ENCODE data around the gene DMRTC1.
"Not testable (repeated sequence)": the region's sequence is repeated elsewhere in the genome, so short reads cannot be mapped to it uniquely, and the experiment has no call there.

Gene DMRTC1, protein sequence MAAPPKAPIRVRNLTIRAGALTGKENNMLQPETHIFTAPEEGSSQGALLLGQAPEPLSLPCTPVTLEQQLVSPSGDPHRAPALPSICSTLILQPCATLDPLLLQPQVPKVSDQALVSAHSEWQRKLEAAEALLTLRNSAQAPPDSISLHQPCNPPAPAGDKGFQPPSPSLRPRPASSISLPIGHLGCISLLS

DNA sequence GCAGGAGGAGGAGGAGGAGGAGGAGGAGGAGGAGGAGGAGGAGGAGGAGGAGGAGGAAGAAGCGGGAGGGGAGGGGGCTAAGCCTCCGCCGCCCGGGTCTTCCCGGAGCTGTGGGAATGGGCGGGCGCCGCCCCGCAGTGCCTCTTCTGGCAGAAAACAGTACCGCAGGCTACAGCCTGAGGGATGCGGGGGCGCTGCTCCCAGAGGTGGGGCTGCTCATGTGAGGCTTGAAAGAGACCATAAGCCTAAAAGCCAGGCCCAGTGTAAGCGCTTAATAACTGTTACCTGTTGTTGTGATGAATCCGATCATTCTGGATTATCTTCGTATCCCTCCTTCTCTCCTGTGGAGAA, at the start of gene DMRTC1:
TSS of gene DMRTC1 (minus strand) at position 19 of the 351 bp plus-strand sequence. CDS start 68,143 bp downstream, outside the sequence.
- not testable (repeated sequence) for DNase-seq (ENCODE audit: insufficient read length, low spot score); FAIRE-seq

DNA sequence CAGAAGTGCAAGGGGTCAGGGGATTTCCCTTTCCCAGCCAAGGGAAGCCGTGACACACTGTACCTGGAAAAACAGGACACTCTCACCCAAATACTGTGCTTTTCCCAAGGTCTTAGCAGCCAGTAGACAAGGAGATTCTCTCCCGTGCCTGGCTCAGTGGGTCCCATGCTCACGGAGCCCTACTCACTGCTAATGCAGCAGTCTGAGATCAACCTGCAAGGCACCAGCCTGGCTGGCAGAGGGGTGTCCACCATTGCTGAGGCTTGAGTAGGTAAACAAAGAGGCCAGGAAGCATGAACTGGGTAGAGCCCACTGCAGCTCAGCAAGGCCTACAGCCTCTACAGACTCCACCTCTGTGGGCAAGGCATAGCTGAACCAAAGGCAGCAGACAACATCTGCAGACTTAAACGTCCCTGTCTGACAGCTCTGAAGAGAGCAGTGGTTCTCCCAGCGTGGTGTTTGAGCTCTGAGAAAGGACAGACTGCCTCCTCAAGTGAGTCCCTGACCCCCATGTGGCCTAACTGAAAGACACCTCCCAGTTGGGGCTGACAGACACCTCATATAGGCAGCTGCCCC, 37.3 kb upstream of the DMRTC1 start:
- not testable (repeated sequence) for FAIRE-seq; DNase-seq (ENCODE audit: insufficient read length, low spot score)

DNA sequence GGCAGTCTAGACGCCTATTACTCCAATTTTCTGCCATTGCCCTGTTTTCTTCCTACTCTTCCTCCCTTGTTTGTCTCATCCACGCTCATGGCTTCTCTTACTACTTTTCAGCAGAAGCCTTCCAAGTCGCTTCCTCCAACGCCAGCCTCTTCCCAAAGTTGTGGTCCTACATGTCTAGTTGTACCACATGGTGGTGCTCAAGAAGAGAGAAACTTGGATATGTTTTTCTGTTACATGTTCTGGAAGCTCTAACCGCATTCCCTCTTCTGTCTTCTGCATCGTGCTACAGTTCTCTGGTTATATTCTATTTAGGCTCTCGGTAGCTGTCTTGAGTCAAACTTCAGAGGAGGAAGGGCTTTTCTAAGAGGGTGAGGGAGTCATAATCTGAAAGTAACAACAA, 31.2 kb upstream of the DMRTC1 start:
- FAIRE-seq; DNase-seq (ENCODE audit: insufficient read length, low spot score): not testable (repeated sequence)

DNA sequence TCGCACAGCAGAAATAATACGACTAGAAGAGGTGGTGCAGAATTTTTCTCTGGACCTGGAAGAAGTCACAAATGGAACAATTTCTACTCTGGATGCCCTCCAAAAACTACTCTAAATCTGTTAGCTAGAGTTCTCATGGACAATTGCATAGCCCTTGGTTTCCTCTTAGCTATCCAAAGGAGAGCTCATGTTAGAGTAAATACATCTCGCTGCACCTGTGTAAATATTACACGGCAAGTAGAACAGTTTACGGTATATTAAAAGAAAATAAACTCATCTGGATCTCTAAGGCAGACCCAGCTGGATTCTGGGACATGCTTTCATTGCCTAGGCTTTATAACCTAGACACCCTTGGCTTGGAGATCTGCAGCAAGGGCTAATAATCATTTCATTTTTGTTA, 28.2 kb upstream of the DMRTC1 start:
- FAIRE-seq; DNase-seq (ENCODE audit: insufficient read length, low spot score): not testable (repeated sequence)

DNA sequence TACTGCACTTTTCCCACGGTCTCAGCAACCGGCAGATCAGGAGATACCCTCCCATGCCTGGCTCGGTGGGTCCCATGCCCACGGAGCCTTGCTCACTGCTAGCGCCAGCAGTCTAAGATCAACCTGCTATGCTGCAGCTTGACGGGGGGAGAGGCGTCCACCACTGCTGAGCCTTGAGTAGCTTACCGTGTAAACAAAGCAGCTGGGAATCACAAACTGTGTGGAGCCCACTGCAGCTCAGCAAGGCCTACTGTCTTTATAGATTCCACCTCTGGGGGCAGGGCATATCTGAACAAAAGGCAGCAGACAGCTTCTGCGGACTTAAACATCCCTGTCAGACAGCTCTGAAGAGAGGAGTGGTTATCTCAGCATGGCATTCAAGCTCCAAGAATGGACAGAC, 16.3 kb upstream of the DMRTC1 start:
- DNase-seq (ENCODE audit: insufficient read length, low spot score); FAIRE-seq: not testable (repeated sequence)

DNA sequence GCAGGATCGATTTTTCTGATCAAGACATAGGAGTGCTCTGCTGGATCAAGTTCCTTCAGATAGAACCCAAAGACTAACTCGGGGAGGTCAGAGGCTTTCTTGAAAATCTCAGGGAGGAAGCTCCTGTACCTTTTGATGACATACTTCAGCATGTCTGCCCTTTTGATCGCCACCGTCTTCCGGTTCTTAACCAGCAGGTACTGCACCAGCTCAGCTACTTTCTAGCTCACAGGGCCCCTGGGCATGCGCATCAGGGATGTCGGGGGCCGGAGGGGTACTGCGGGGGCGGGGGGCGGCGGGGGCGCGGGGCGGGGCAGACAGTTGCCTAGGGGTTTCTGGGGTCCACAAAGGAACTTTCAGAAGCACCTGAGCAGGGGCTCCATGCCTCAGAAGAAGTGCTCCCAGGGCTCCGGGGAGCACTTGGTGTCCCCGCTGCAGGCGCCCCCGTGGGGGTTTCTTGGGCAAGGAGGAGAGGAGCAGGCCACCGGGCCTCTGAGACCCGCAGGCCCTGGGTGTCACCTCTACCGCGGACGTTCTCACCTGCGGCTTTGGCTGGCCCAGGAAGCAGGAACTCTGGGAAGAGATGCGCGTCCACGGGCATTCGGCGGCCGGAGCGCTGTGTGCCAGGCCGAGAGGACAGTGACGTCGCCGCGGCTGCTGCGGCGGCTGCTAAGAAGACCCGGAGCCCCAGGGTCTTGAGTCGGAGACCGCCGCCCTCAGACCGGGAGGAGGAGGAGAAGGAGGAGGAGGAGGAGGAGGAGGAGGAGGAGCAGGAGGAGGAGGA, 410 bp downstream of the DMRTC1 start:
- DNase-seq (ENCODE audit: insufficient read length, low spot score); FAIRE-seq: not testable (repeated sequence)

DNA sequence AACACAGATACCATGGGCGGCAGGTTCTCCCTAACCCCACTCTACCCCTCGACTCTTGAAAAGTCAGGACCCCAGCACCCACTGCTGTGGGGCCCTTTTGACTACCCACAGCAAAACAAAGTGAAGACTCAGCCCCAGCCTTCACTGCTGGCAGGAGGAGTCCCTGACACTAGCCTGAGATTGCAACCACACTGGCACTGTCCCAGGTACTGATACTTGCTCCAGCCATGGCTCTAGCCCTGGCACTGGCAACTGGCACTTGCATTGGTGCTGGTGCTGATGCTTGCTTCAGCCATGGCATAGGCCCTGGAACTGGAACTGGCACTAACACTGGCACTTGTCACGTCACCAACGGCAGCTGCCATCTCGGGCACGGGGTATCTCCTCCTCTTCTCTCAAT, 1.4 kb downstream of the DMRTC1 start:
- not testable (repeated sequence) for DNase-seq (ENCODE audit: insufficient read length, low spot score); FAIRE-seq

DNA sequence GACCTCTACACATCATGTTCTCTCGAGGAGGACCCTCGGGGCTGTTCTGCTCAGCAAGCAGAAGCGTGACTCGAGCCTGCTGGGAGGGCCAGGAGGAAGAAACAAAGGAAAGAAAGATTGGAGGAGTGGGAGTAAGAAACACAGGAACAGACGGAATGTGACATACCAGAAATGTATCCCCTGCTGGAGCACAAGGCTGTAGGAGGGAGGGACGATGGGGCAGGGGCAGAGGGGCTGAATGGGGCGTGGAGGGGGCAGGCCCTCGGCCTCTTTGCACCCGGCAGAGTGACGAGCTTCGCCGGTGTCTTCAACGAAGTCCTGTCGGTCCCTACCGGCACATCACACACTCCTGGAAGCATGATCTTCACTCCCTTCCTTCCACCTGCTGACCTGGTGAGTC, 5.7 kb downstream of the DMRTC1 start, which contains the start of gene FAM236A:
TSS of gene FAM236A (plus strand) at position 301 of the 400 bp plus-strand sequence. CDS start at position 358, 57 bp downstream.
- DNase-seq (ENCODE audit: insufficient read length, low spot score); FAIRE-seq: not testable (repeated sequence)

DNA sequence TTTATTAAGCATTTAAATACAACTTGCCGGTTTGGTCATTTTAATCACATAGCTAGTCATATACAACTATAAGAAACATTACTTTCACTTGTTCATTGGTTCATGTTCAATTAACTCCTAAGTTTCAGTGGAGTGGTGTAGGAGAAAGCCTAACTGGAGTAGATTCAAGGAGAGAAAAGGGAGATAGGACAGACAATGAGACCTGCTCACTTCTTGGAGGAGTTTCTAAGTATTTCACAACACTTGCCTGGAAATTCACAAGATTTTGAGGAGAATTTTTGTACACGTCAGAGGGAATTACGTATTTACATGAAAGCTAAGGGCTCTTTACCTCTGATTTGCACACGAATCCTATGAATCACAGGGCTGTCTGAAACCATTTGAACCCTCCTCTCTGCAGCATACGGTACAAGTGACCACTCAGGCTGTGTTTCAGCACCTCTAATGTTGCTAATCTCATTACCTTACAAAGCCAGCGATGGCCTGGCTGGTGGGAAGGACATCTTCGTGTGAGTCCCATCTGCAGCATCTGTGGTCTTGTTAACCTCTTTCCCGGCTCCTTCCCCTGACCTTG, 6.7 kb downstream of the DMRTC1 start:
- not testable (repeated sequence) for FAIRE-seq; DNase-seq (ENCODE audit: insufficient read length, low spot score)

DNA sequence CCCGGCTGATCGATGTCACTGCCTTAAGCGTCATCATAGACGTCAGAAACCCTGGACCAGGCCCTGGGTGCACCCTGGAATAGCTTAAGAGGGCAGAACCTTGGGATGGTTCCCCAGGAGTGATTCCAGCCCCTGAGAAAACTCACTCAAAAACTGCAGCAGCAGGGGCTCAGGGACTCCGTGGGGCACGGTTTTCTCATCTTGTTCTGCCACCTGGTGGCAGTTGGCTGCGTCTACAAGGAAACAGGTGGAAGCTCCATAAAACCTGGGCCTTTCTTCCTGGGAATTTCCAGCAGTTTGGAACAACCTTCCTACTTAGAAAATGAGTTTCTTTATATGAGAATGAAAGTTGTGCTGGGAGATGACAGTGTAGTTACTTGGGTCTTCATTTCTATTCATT, 7.2 kb downstream of the DMRTC1 start:
- not testable (repeated sequence) for DNase-seq (ENCODE audit: insufficient read length, low spot score)
- FAIRE-seq: peak; percentile 20

DNA sequence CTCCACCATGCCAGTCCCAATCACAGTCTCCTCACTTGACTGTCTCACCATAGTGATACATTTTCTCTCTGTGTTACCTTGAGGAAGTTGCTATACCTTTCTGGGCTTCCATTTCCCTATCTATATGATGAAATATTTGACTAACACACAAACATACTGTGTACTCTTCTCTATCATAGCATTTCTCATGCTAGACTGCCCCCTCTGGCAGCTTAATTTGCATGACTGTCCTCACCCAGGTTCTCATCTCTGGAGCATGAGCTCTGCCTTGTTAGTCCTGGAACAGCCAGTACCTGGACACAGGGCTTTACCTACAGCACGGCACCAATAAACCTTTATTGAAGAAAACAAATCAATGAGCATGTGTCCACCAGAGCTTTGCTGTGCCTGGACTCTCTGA, 11.4 kb downstream of the DMRTC1 start:
- not testable (repeated sequence) for DNase-seq (ENCODE audit: insufficient read length, low spot score); FAIRE-seq

DNA sequence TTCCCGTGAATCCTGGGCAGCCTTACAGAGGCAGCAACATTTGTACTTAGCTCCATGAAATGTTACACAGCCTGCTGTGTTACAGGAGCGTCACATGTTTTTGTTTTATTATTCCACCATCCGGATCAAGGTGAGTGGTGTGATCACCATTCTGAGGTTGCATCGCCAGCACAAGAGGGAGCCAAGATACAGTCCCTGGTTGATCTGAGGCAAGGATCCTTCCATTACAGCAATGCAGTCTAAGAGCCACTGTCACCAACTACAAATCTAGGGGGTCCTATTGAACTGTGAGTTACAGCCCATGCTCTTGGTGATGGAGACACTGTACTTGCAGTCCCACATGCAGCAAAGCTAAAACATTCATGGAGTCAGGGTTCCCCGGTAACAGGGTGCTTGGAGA, 27.5 kb downstream of the DMRTC1 start:
- not testable (repeated sequence) for FAIRE-seq; DNase-seq (ENCODE audit: insufficient read length, low spot score)

DNA sequence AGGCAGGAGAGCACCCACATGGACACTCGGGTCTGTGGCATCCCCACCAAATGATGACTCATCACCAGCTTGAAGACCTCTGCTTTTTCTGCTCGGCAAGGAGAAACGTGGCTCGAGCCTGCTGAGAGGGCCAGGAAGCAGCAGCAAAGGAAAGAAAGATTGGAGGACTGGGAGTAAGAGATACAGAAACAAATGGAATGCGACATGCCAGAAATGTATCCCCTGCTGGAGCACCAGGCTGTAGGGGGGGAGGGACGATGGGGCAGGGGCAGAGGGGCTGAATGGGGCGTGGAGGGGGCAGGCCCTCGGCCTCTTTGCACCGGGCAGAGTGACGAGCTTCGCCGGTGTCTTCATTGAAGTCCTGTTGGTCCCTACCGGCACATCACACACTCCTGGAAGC, 31.3 kb downstream of the DMRTC1 start, which contains the start of gene FAM236C:
TSS of gene FAM236C (plus strand) at position 301 of the 400 bp plus-strand sequence. CDS start 100 bp downstream, outside the sequence.
- not testable (repeated sequence) for DNase-seq (ENCODE audit: insufficient read length, low spot score); FAIRE-seq

DNA sequence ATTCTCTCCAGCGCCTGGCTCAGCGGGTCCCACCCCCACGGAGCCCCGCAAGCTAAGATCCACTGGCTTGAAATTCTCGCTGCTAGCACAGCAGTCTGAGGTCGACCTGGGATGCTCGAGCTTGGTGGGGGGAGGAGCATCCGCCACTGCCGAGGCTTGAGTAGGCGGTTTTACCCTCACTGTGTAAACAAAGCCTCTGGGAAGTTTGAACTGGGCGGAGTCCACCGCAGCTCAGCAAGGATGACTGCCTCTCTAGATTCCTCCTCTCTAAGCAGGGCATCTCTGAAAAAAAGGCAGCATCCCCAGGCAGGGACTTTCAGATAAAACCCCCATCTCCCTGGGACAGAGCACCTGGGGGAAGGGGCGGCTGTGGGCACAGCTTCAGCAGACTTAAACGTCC, 53.9 kb downstream of the DMRTC1 start:
- not testable (repeated sequence) for DNase-seq (ENCODE audit: insufficient read length, low spot score)

DNA sequence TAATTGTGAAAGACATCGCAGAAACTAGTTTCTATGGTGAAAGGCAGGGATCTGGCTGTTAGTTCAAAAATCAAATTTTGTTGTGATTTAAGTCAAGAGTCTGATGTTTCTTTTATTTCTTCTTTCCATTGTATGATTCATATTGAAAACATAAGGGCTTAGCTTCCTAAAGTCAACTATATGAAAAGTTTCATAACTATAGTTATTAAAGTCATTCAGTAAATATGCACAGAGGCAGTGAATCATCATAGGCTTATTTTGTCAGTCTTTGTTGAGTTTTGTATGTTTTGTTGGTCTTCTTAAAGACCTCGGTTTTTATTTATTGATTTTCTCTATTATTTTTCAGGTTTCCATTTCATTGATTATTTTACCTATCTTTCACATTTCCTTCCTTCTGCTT, 60.7 kb downstream of the DMRTC1 start:
- not testable (repeated sequence) for DNase-seq (ENCODE audit: insufficient read length, low spot score); FAIRE-seq

More for the DNA sequence above, 53.9 kb downstream of the DMRTC1 start:
- FAIRE-seq: not testable (repeated sequence)

DNA sequence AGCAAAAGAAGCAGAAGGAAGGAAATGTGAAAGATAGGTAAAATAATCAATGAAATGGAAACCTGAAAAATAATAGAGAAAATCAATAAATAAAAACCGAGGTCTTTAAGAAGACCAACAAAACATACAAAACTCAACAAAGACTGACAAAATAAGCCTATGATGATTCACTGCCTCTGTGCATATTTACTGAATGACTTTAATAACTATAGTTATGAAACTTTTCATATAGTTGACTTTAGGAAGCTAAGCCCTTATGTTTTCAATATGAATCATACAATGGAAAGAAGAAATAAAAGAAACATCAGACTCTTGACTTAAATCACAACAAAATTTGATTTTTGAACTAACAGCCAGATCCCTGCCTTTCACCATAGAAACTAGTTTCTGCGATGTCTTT, 106.1 kb downstream of the DMRTC1 start:
- not testable (repeated sequence) for FAIRE-seq; DNase-seq (ENCODE audit: insufficient read length, low spot score)

DNA sequence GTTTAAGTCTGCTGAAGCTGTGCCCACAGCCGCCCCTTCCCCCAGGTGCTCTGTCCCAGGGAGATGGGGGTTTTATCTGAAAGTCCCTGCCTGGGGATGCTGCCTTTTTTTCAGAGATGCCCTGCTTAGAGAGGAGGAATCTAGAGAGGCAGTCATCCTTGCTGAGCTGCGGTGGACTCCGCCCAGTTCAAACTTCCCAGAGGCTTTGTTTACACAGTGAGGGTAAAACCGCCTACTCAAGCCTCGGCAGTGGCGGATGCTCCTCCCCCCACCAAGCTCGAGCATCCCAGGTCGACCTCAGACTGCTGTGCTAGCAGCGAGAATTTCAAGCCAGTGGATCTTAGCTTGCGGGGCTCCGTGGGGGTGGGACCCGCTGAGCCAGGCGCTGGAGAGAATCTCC, 112.9 kb downstream of the DMRTC1 start:
- DNase-seq (ENCODE audit: insufficient read length, low spot score); FAIRE-seq: not testable (repeated sequence)
